Measurements from ENCODE around the gene TGFA.

The TGFA gene

GRCh38 chr2:70443726-70444125 is 109.9 kb downstream of the TGFA start:
- Histone ChIP-seq H3K27me3 (no peaks in the 10 kb centered on the region), H3K9me3 (no peaks in the 10 kb centered on the region), H3K4me3 (ENCODE audit: low read depth in 1 of 2, low read length in 1 of 2) (no peak overlapping the region), H3K36me3 (peaks cover 16% of the 10 kb centered on the region), H3K27ac (no peak overlapping the region), H3K4me1 (ENCODE audit: control insufficient read depth in 1 of 2, insufficient read depth in 1 of 2, low read depth in 1 of 2, low read length in 1 of 2) (peaks cover 4 to 9% of the 10 kb centered on the region in 2 experiments)
- TF ChIP-seq CTCF (IDR thresholded peaks at IDR 0.05): no peak

GRCh38 chr2:70443078-70443465 is 110.6 kb downstream of the TGFA start:
- Histone ChIP-seq H3K4me3 (ENCODE audit: low read depth in 1 of 2, low read length in 1 of 2) (no peak overlapping the region), H3K36me3 (peaks cover 9% of the 10 kb centered on the region), H3K9me3 (no peaks in the 10 kb centered on the region), H3K27ac (no peak overlapping the region), H3K4me1 (ENCODE audit: control insufficient read depth in 1 of 2, insufficient read depth in 1 of 2, low read depth in 1 of 2, low read length in 1 of 2) (peaks cover 4 to 9% of the 10 kb centered on the region in 2 experiments), H3K27me3 (no peaks in the 10 kb centered on the region)
- no peak for TF ChIP-seq CTCF (IDR thresholded peaks at IDR 0.05)

- H3K27me3 ChIP-seq: no peaks in the 10 kb centered on the region
- peaks cover 4 to 9% of the 10 kb centered on the region in 2 experiments for H3K4me1 ChIP-seq (ENCODE audit: control insufficient read depth in 1 of 2, insufficient read depth in 1 of 2, low read depth in 1 of 2, low read length in 1 of 2)
- H3K4me3 ChIP-seq (ENCODE audit: low read depth in 1 of 2, low read length in 1 of 2): no peak overlapping the region
- TF ChIP-seq CTCF (IDR thresholded peaks at IDR 0.05): no peak
- peaks cover 3% of the 10 kb centered on the region for H3K36me3 ChIP-seq
- H3K27ac ChIP-seq: no peak overlapping the region
- H3K9me3 ChIP-seq: no peaks in the 10 kb centered on the region
Observed at GRCh38 chr2:70442301-70443077, 111.1 kb downstream of the TGFA start.

GRCh38 chr2:70440621-70441020 is 113.0 kb downstream of the TGFA start:
- peaks cover 15% of the 10 kb centered on the region for H3K27me3 ChIP-seq
- H3K36me3 ChIP-seq: no peaks in the 10 kb centered on the region
- no peaks in the 10 kb centered on the region for H3K9me3 ChIP-seq
- TF ChIP-seq CTCF (IDR thresholded peaks at IDR 0.05): no peak
- H3K27ac ChIP-seq: no peak overlapping the region
- H3K4me3 ChIP-seq (ENCODE audit: low read depth in 1 of 2, low read length in 1 of 2): no peak overlapping the region
- H3K4me1 ChIP-seq (ENCODE audit: control insufficient read depth in 1 of 2, insufficient read depth in 1 of 2, low read depth in 1 of 2, low read length in 1 of 2): peaks cover 4 to 9% of the 10 kb centered on the region in 2 experiments

GRCh38 chr2:70435138-70435537 is 118.5 kb downstream of the TGFA start:
- Histone ChIP-seq H3K27ac (no peak overlapping the region), H3K36me3 (no peaks in the 10 kb centered on the region), H3K4me1 (ENCODE audit: control insufficient read depth in 1 of 2, insufficient read depth in 1 of 2, low read depth in 1 of 2, low read length in 1 of 2) (peaks cover 9 to 16% of the 10 kb centered on the region in 2 experiments), H3K4me3 (ENCODE audit: low read depth in 1 of 2, low read length in 1 of 2) (no peak overlapping the region), H3K9me3 (no peaks in the 10 kb centered on the region), H3K27me3 (peaks cover 17% of the 10 kb centered on the region)
- no peak for TF ChIP-seq CTCF (IDR thresholded peaks at IDR 0.05)

Measured in neutrophil (primary cell).